ENCODE measurements around the gene ZNF70.

DNA sequence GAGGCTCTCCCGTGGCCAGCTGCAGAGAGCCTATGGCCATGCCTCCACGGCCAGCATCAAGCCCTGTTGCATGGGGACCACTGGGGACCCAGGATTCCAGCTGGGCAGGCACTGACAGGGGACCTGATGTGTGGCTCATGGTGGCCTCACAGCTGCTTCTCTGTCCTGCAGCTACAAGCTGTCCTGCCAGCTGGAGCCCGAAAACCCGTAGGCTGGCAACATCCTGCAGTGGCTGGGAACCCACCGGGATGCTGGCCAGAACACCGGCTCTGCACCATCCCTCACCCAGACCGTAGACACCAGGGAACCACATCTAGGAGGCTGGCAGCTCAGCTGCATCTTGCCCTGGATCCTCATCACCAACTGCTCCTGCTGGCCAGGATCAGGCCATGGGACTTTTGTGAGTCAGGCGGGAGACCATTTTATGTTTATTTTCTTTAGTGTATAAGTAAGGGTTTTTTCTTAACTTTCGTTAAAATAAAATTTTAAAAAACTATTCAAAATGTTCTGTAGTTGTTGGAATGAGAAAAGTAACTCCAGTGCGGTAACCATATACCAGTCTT, 52.2 kb downstream of the ZNF70 start:
- TF ChIP-seq, protein P1, sequence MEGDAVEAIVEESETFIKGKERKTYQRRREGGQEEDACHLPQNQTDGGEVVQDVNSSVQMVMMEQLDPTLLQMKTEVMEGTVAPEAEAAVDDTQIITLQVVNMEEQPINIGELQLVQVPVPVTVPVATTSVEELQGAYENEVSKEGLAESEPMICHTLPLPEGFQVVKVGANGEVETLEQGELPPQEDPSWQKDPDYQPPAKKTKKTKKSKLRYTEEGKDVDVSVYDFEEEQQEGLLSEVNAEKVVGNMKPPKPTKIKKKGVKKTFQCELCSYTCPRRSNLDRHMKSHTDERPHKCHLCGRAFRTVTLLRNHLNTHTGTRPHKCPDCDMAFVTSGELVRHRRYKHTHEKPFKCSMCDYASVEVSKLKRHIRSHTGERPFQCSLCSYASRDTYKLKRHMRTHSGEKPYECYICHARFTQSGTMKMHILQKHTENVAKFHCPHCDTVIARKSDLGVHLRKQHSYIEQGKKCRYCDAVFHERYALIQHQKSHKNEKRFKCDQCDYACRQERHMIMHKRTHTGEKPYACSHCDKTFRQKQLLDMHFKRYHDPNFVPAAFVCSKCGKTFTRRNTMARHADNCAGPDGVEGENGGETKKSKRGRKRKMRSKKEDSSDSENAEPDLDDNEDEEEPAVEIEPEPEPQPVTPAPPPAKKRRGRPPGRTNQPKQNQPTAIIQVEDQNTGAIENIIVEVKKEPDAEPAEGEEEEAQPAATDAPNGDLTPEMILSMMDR (IDR thresholded peaks at IDR 0.05; ENCODE audit: poor library complexity): no peak
- TF ChIP-seq EZH2 (IDR thresholded peaks at IDR 0.05; ENCODE audit: borderline replicate concordance): no peak
- no peak for TF ChIP-seq EZH2phosphoT487 (IDR thresholded peaks at IDR 0.05; ENCODE audit: low read depth, severe bottlenecking, unreplicated experiment)

All from hepatocyte (in vitro differentiated cells).